Fibroblast of lung (primary cell): Measurements from ENCODE around the gene CCDC61.

Experiments
- CTCF ChIP-seq, 2 donors: IDR thresholded peaks in 1 of 2; conservative IDR thresholded peaks in 1 of 2; 1 replicate in 1 of 2; 2 replicates in 1 of 2; pipeline ENCODE4 v1.5.1; 2011 to 2012; ENCODE audit warnings: low read length in 2 of 2, control low read depth in 1 of 2, inconsistent platforms in 1 of 2, low read depth in 1 of 2, mild to moderate bottlenecking in 1 of 2
- EZH2 ChIP-seq: IDR thresholded peaks from 2 replicates; pipeline ENCODE4 v1.5.1; 2012; ENCODE audit warnings: low read length, control low read depth, mild to moderate bottlenecking; ENCODE audit errors: missing control alignments

- TF ChIP-seq CTCF (conservative IDR thresholded peaks at IDR 0.05 in 1 of 2, IDR thresholded peaks at IDR 0.05 in 1 of 2; ENCODE audit: low read depth in 1 of 2, low read length in 2 of 2) (no peak), EZH2 (no peak)
These were observed 11.1 kb downstream of the CCDC61 start for GRCh38 chr19:46006411-46006810.
